ENCODE measurements around the gene SUGCT.
"Not testable (repeated sequence)": the region's sequence is repeated elsewhere in the genome, so short reads cannot be mapped to it uniquely, and the experiment has no call there.

SUGCT gene

GRCh38 chr7:40167291-40167690 lies 32.5 kb downstream of the SUGCT start:
- Histone ChIP-seq H3K27ac (ENCODE audit: low read depth, low read length, severe bottlenecking) (no peak overlapping the region), H3K4me1 (ENCODE audit: control insufficient read depth, insufficient read depth, low read length, poor library complexity, severe bottlenecking) (no peaks in the 10 kb centered on the region), H3K36me3 (ENCODE audit: control insufficient read depth, insufficient read depth, low read length) (no peaks in the 10 kb centered on the region), H3K9me3 (ENCODE audit: control insufficient read depth, low read length) (no peaks in the 10 kb centered on the region), H3K4me3 (ENCODE audit: extremely low read depth, insufficient read depth, low read length, poor library complexity, severe bottlenecking) (no peak overlapping the region)
- WGBS, 2 experiments (ENCODE audit: insufficient coverage in 2 of 2): 90 to 91% methylated on average over 2 to 3 of the region's 3 CpGs

DNA sequence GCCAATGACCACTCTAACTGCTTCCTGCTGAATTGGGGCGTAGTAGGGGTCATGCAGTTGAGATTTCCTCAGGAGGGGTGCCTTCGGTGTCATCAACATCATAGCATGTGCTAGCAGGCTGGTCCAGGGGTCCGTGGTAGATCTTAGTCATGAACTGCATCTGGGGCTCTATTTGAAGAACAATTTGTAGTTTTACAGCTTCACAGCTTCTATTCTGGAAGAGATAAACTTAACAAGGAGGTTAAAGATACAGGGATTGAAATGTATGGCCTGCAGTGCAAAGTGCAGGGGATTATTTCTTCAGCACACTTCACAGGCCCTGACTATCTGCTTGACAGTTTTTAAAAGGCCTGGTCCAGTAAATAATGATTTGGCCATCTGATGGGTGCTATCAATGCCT lies 33.5 kb downstream of the SUGCT start:
- H3K9me3 ChIP-seq (ENCODE audit: control insufficient read depth, low read length); H3K36me3 ChIP-seq (ENCODE audit: control insufficient read depth, insufficient read depth, low read length); H3K4me3 ChIP-seq (ENCODE audit: extremely low read depth, insufficient read depth, low read length, poor library complexity, severe bottlenecking); H3K27ac ChIP-seq (ENCODE audit: low read depth, low read length, severe bottlenecking); H3K4me1 ChIP-seq (ENCODE audit: control insufficient read depth, insufficient read depth, low read length, poor library complexity, severe bottlenecking): not testable (repeated sequence)
- 69 to 94% methylated on average over 2 to 3 of the region's 3 CpGs for WGBS, 2 experiments (ENCODE audit: insufficient coverage in 2 of 2)

- H3K4me1 ChIP-seq (ENCODE audit: control insufficient read depth, insufficient read depth, low read length, poor library complexity, severe bottlenecking); H3K4me3 ChIP-seq (ENCODE audit: extremely low read depth, insufficient read depth, low read length, poor library complexity, severe bottlenecking): not testable (repeated sequence)
- WGBS, 2 experiments (ENCODE audit: insufficient coverage in 2 of 2): 93 to 94% methylated on average over 9 to 10 of the region's 13 CpGs
These were observed 38.3 kb downstream of the SUGCT start for GRCh38 chr7:40173121-40173520.

GRCh38 chr7:40175256-40175655 lies 40.5 kb downstream of the SUGCT start:
- not testable (repeated sequence) for H3K27ac ChIP-seq (ENCODE audit: low read depth, low read length, severe bottlenecking); H3K4me1 ChIP-seq (ENCODE audit: control insufficient read depth, insufficient read depth, low read length, poor library complexity, severe bottlenecking); H3K9me3 ChIP-seq (ENCODE audit: control insufficient read depth, low read length); H3K4me3 ChIP-seq (ENCODE audit: extremely low read depth, insufficient read depth, low read length, poor library complexity, severe bottlenecking); H3K36me3 ChIP-seq (ENCODE audit: control insufficient read depth, insufficient read depth, low read length)
- 91 to 95% methylated on average over 6 of the region's 6 CpGs for WGBS, 2 experiments (ENCODE audit: insufficient coverage in 2 of 2)

More at GRCh38 chr7:40173121-40173520, 38.3 kb downstream of the SUGCT start:
- not testable (repeated sequence) for H3K36me3 ChIP-seq (ENCODE audit: control insufficient read depth, insufficient read depth, low read length); H3K9me3 ChIP-seq (ENCODE audit: control insufficient read depth, low read length); H3K27ac ChIP-seq (ENCODE audit: low read depth, low read length, severe bottlenecking)

DNA sequence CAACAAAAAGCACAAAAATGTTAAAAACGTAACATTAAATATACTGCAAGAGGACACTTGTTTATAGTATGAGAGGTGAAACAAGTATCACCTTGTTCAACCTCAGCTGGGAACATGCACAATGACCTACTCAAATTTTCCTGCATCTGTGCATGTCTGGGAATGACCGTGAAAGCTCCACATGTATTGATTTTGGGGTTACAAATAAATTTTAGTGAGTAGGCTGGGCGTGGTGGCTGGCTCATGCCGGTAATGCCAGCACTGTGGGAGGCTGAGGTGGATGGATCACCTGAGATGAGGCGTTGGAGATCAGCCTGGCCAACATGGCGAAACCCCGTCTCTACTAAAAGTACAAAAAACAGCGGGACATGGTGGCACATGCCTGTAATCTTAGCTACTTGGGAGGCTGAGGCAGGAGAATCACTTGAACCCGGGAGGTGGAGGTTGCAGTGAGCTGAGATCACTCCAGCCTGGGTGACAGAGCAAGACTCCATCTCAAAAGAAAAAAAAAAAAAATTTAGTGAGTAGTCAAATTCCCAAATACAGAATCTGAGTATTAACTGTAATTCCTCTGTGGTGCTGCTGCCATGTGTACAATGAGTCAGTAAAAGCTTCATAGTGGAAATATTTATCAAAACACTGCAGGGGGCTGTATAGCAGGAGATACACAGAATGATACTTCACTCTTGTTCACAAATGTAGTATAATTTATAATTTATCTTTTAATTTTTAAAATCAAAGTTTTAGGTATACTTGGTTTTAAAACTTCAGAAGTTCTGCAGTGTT lies 41.1 kb downstream of the SUGCT start:
- Histone ChIP-seq H3K36me3 (ENCODE audit: control insufficient read depth, insufficient read depth, low read length) (no peaks in the 10 kb centered on the region), H3K4me1 (ENCODE audit: control insufficient read depth, insufficient read depth, low read length, poor library complexity, severe bottlenecking) (no peaks in the 10 kb centered on the region), H3K9me3 (ENCODE audit: control insufficient read depth, low read length) (no peaks in the 10 kb centered on the region), H3K27ac (ENCODE audit: low read depth, low read length, severe bottlenecking) (no peak overlapping the region), H3K4me3 (ENCODE audit: extremely low read depth, insufficient read depth, low read length, poor library complexity, severe bottlenecking) (no peak overlapping the region)
- WGBS, 2 experiments (ENCODE audit: insufficient coverage in 2 of 2): 88 to 89% methylated on average over 4 to 7 of the region's 9 CpGs

DNA sequence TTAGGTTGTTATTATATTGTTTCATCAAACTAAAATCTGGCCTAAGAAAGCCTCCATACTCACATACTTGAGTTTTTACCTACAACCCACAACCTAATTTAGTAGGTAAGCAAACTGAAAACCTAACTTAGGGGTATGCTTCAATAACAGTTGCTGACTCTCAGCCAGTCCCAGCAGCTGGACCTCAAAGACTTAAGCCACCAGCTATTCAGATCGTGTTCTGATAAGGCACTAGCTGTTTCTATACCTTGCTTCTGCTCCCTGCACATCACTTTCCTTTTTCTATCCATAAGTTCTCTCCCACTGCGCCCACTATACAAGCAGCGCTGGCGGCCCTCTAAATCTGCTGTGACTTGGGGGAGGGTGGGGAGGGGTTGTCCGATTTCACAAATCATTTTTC lies 42.3 kb downstream of the SUGCT start:
- WGBS, 2 experiments (ENCODE audit: insufficient coverage in 2 of 2): 67 to 100% methylated on average over 1 of the region's 5 CpGs
- H3K36me3 ChIP-seq (ENCODE audit: control insufficient read depth, insufficient read depth, low read length): no peaks in the 10 kb centered on the region

GRCh38 chr7:40182452-40182851 lies 47.6 kb downstream of the SUGCT start:
- H3K4me3 ChIP-seq (ENCODE audit: extremely low read depth, insufficient read depth, low read length, poor library complexity, severe bottlenecking): no peak overlapping the region
- H3K4me1 ChIP-seq (ENCODE audit: control insufficient read depth, insufficient read depth, low read length, poor library complexity, severe bottlenecking): no peaks in the 10 kb centered on the region
- no peaks in the 10 kb centered on the region for H3K9me3 ChIP-seq (ENCODE audit: control insufficient read depth, low read length)
- H3K27ac ChIP-seq (ENCODE audit: low read depth, low read length, severe bottlenecking): no peak overlapping the region
- WGBS, 2 experiments (ENCODE audit: insufficient coverage in 2 of 2): 100% methylated on average over 1 of the region's 4 CpGs
- H3K36me3 ChIP-seq (ENCODE audit: control insufficient read depth, insufficient read depth, low read length): no peaks in the 10 kb centered on the region

More for the DNA sequence above, 42.3 kb downstream of the SUGCT start:
- H3K4me3 ChIP-seq (ENCODE audit: extremely low read depth, insufficient read depth, low read length, poor library complexity, severe bottlenecking): no peak overlapping the region
- H3K4me1 ChIP-seq (ENCODE audit: control insufficient read depth, insufficient read depth, low read length, poor library complexity, severe bottlenecking): no peaks in the 10 kb centered on the region
- H3K9me3 ChIP-seq (ENCODE audit: control insufficient read depth, low read length): no peaks in the 10 kb centered on the region
- H3K27ac ChIP-seq (ENCODE audit: low read depth, low read length, severe bottlenecking): no peak overlapping the region

DNA sequence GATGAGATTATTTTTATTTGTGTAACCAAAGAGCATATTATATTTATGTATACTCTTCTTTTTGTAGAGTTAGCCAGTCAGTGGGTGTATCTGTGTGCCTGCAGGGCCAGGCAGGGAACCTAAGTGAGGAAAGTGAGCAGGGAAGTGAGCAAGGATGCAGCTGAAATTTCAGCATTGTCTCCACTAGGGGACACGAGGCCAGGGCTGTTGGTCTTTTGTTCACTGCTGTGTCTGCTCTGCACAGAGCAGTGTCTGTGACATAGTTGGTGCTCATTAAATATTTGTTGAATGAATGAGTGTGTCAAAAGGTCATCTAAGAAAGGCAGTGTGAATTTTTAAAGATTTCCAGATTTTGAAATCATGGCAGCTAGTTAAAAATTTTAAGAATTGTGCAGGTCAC lies 51.8 kb downstream of the SUGCT start:
- 80 to 100% methylated on average over 1 of the region's 1 CpG for WGBS, 2 experiments (ENCODE audit: insufficient coverage in 2 of 2)
- no peak overlapping the region for H3K4me3 ChIP-seq (ENCODE audit: extremely low read depth, insufficient read depth, low read length, poor library complexity, severe bottlenecking)
- no peaks in the 10 kb centered on the region for H3K36me3 ChIP-seq (ENCODE audit: control insufficient read depth, insufficient read depth, low read length)
- no peaks in the 10 kb centered on the region for H3K9me3 ChIP-seq (ENCODE audit: control insufficient read depth, low read length)
- H3K4me1 ChIP-seq (ENCODE audit: control insufficient read depth, insufficient read depth, low read length, poor library complexity, severe bottlenecking): no peaks in the 10 kb centered on the region
- H3K27ac ChIP-seq (ENCODE audit: low read depth, low read length, severe bottlenecking): no peak overlapping the region

GRCh38 chr7:40192036-40192435 lies 57.2 kb downstream of the SUGCT start:
- Histone ChIP-seq H3K4me3 (ENCODE audit: extremely low read depth, insufficient read depth, low read length, poor library complexity, severe bottlenecking) (no peak overlapping the region), H3K4me1 (ENCODE audit: control insufficient read depth, insufficient read depth, low read length, poor library complexity, severe bottlenecking) (no peaks in the 10 kb centered on the region), H3K36me3 (ENCODE audit: control insufficient read depth, insufficient read depth, low read length) (no peaks in the 10 kb centered on the region), H3K27ac (ENCODE audit: low read depth, low read length, severe bottlenecking) (no peak overlapping the region), H3K9me3 (ENCODE audit: control insufficient read depth, low read length) (no peaks in the 10 kb centered on the region)
- WGBS, 2 experiments (ENCODE audit: insufficient coverage in 2 of 2): 100% methylated on average over 2 of the region's 2 CpGs; no CpG with 5 or more reads in 1 of the 2 experiments

DNA sequence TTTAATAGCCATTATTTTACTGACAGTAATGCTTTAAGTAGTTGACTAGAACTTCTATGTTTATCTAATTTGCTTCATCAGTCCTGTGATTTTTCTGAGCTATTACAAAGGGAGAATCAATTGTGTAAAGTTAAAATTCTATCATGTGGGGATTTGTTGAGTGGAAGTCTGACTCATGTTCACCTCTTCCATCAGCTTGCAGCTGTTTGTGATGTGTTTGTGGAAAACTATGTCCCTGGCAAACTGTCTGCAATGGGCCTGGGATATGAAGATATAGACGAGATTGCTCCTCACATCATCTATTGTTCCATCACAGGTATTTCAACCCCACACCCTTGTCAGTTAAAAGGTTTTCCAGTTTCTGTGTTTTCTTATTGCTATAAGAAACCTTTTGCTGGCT lies 59.9 kb downstream of the SUGCT start:
- H3K4me3 ChIP-seq (ENCODE audit: extremely low read depth, insufficient read depth, low read length, poor library complexity, severe bottlenecking): no peak overlapping the region
- H3K9me3 ChIP-seq (ENCODE audit: control insufficient read depth, low read length): no peaks in the 10 kb centered on the region
- no peaks in the 10 kb centered on the region for H3K4me1 ChIP-seq (ENCODE audit: control insufficient read depth, insufficient read depth, low read length, poor library complexity, severe bottlenecking)
- no peaks in the 10 kb centered on the region for H3K36me3 ChIP-seq (ENCODE audit: control insufficient read depth, insufficient read depth, low read length)
- no CpG with 5 or more reads among the region's 1 CpG for WGBS, 2 experiments (ENCODE audit: insufficient coverage in 2 of 2)
- H3K27ac ChIP-seq (ENCODE audit: low read depth, low read length, severe bottlenecking): no peak overlapping the region

DNA sequence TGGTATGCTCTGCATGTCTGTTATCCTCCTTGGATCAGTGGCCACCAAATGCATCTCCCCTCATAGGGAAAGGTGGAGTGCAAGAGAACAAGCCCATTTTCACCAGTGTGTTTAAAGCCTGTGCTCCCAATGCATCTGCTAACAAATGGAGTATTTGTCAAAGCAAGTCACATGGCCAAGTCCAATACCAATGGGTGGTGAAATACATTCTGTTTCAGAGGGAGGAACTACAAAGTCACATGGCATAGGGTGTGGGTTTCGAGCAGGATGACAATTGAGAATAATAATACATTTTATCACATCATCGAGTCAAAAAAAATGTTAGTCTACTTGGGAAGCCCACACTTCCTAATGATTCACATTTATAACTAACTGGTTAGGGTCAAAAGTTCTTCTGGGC lies 62.7 kb downstream of the SUGCT start:
- no CpG with 5 or more reads among the region's 2 CpGs for WGBS, 2 experiments (ENCODE audit: insufficient coverage in 2 of 2)
- Histone ChIP-seq H3K9me3 (ENCODE audit: control insufficient read depth, low read length) (no peaks in the 10 kb centered on the region), H3K27ac (ENCODE audit: low read depth, low read length, severe bottlenecking) (no peak overlapping the region), H3K36me3 (ENCODE audit: control insufficient read depth, insufficient read depth, low read length) (no peaks in the 10 kb centered on the region), H3K4me3 (ENCODE audit: extremely low read depth, insufficient read depth, low read length, poor library complexity, severe bottlenecking) (no peak overlapping the region), H3K4me1 (ENCODE audit: control insufficient read depth, insufficient read depth, low read length, poor library complexity, severe bottlenecking) (peaks cover 7% of the 10 kb centered on the region)
